HG02759 (cell line): ENCODE data around the gene RHOB.
"Not testable (repeated sequence)": the region's sequence is repeated elsewhere in the genome, so short reads cannot be mapped to it uniquely, and the experiment has no call there.

Source experiments
- ATAC-seq: cut with Tn5 transposase; IDR thresholded peaks from one replicate; pipeline ENCODE4 v1.9.1; 2021; ENCODE audit warnings: mild to moderate bottlenecking, moderate library complexity; ENCODE audit not compliant: unreplicated experiment

Gene RHOB

GRCh38 chr2:20451761-20452499 lies 5.1 kb downstream of the RHOB start:
- no peak for ATAC-seq

- ATAC-seq, result no peak
Observed at GRCh38 chr2:20452551-20452950, 5.7 kb downstream of the RHOB start.

GRCh38 chr2:20453087-20453486 lies 6.2 kb downstream of the RHOB start:
- no peak for ATAC-seq

- no peak for ATAC-seq
Observed at GRCh38 chr2:20454036-20454981, 7.4 kb downstream of the RHOB start.

GRCh38 chr2:20455076-20455587 lies 8.3 kb downstream of the RHOB start:
- no peak for ATAC-seq

- ATAC-seq, result no peak
Observed at GRCh38 chr2:20456116-20456571, 9.3 kb downstream of the RHOB start.

- ATAC-seq, result no peak
Observed at GRCh38 chr2:20456636-20457426, 10.0 kb downstream of the RHOB start.

- ATAC-seq, result no peak
Observed at GRCh38 chr2:20457661-20458630, 11.1 kb downstream of the RHOB start.

GRCh38 chr2:20458737-20459484 lies 12.0 kb downstream of the RHOB start:
- not testable (repeated sequence) for ATAC-seq

GRCh38 chr2:20465716-20466394 lies 19.0 kb downstream of the RHOB start:
- ATAC-seq, result no peak

GRCh38 chr2:20467789-20468548 lies 21.1 kb downstream of the RHOB start:
- ATAC-seq, result no peak

GRCh38 chr2:20468549-20469500 lies 22.0 kb downstream of the RHOB start:
- ATAC-seq, result no peak

- no peak for ATAC-seq
Observed at GRCh38 chr2:20469595-20469994, 22.7 kb downstream of the RHOB start.

- no peak for ATAC-seq
Observed at GRCh38 chr2:20470211-20470610, 23.3 kb downstream of the RHOB start.

GRCh38 chr2:20471148-20471547 lies 24.3 kb downstream of the RHOB start:
- no peak for ATAC-seq

GRCh38 chr2:20471902-20472559 lies 25.2 kb downstream of the RHOB start:
- ATAC-seq, result no peak
